CD1c-positive myeloid dendritic cell (primary cell): ENCODE results near the gene EYA2.

Experiments used
- DNase-seq: peaks from one replicate; pipeline ENCODE4 v3.0.0-alpha.2; 2016; ENCODE audit errors: extremely low spot score

Gene EYA2

GRCh38 chr20:47139934-47140535 is 245.4 kb downstream of the EYA2 start:
- DNase-seq: no peak

GRCh38 chr20:47141350-47141921 is 246.8 kb downstream of the EYA2 start:
- no peak for DNase-seq

- no peak for DNase-seq
Measured at GRCh38 chr20:47141941-47142773, 247.5 kb downstream of the EYA2 start.

GRCh38 chr20:47142774-47143170 is 248.1 kb downstream of the EYA2 start:
- DNase-seq: no peak

- peak; percentile 80 for DNase-seq
Measured at GRCh38 chr20:47143657-47144056, 249.0 kb downstream of the EYA2 start.

- no peak for DNase-seq
Measured at GRCh38 chr20:47144463-47144862, 249.8 kb downstream of the EYA2 start.

- DNase-seq: no peak
Measured at GRCh38 chr20:47146686-47147085, 252.0 kb downstream of the EYA2 start.

- DNase-seq: no peak
Measured at GRCh38 chr20:47148059-47148458, 253.4 kb downstream of the EYA2 start.

- DNase-seq: no peak
Measured at GRCh38 chr20:47149939-47150338, 255.3 kb downstream of the EYA2 start.

- peak; percentile 69 for DNase-seq
Measured at GRCh38 chr20:47150403-47151152, 255.9 kb downstream of the EYA2 start.

- no peak for DNase-seq
Measured at GRCh38 chr20:47152068-47152467, 257.4 kb downstream of the EYA2 start.

GRCh38 chr20:47154089-47154488 is 259.4 kb downstream of the EYA2 start:
- no peak for DNase-seq

- no peak for DNase-seq
Measured at GRCh38 chr20:47156301-47157137, 261.9 kb downstream of the EYA2 start.

GRCh38 chr20:47159166-47159565 is 264.5 kb downstream of the EYA2 start:
- DNase-seq: no peak

GRCh38 chr20:47160240-47160639 is 265.6 kb downstream of the EYA2 start:
- no peak for DNase-seq

GRCh38 chr20:47160992-47161391 is 266.3 kb downstream of the EYA2 start:
- no peak for DNase-seq

GRCh38 chr20:47161411-47161810 is 266.8 kb downstream of the EYA2 start:
- DNase-seq: no peak

GRCh38 chr20:47164140-47164539 is 269.5 kb downstream of the EYA2 start:
- no peak for DNase-seq

- DNase-seq: no peak
Measured at GRCh38 chr20:47165376-47165865, 270.8 kb downstream of the EYA2 start.

GRCh38 chr20:47167846-47168245 is 273.2 kb downstream of the EYA2 start:
- DNase-seq: no peak

GRCh38 chr20:47172579-47172978 is 277.9 kb downstream of the EYA2 start:
- no peak for DNase-seq
